Ishikawa (cell line): Measurements from ENCODE around the gene ANKRD65.

Experiments used
- CEBPB ChIP-seq: IDR thresholded peaks from 2 replicates; pipeline ENCODE4 v1.6.1; 2012
- EGR1 ChIP-seq: IDR thresholded peaks from 2 replicates; pipeline ENCODE4 v1.6.1; 2012
- EP300 ChIP-seq: IDR thresholded peaks from 2 replicates; pipeline ENCODE4 v1.6.1; 2012; ENCODE audit warnings: borderline replicate concordance
- FOXM1 ChIP-seq: IDR thresholded peaks from 2 replicates; pipeline ENCODE4 v1.6.1; 2012; ENCODE audit warnings: low read depth, borderline replicate concordance
- MAX ChIP-seq: IDR thresholded peaks from 2 replicates; pipeline ENCODE4 v1.6.1; 2012
- REST ChIP-seq: IDR thresholded peaks from 2 replicates; pipeline ENCODE4 v1.6.1; 2012; ENCODE audit warnings: low read depth, mild to moderate bottlenecking
- TAF1 ChIP-seq: IDR thresholded peaks from 2 replicates; pipeline ENCODE4 v1.6.1; 2012; ENCODE audit warnings: low read depth, mild to moderate bottlenecking
- TEAD4 ChIP-seq: IDR thresholded peaks from 2 replicates; pipeline ENCODE4 v1.6.1; 2012
- USF1 ChIP-seq: IDR thresholded peaks from 2 replicates; pipeline ENCODE4 v1.6.1; 2012
- ZBTB7A ChIP-seq: IDR thresholded peaks from 2 replicates; pipeline ENCODE4 v1.6.1; 2012; ENCODE audit warnings: low read depth

GRCh38 chr1:1371364-1371745 lies 49.7 kb downstream of the ANKRD65 start:
- TF ChIP-seq EP300 (no peak), EGR1 (no peak), USF1 (no peak), TAF1 (no peak), FOXM1 (no peak), ZBTB7A (no peak), REST (no peak), MAX (no peak), TEAD4 (no peak), CEBPB (no peak)
